GM12878 (cell line): ENCODE data around the gene TOM1L2. TPM values are rescaled to one million over a fixed set of nuclear protein-coding genes. Genes with fewer than 3 reads are reported as not detected.

Source experiments
- ATAC-seq: fragments of 200-7000 bp; cut with Tn5 transposase; 3 replicates; pipeline ENCODE4 v1.9.1; 2020; ENCODE audit warnings: mild to moderate bottlenecking, moderate library complexity
- BruUV-seq: library from RNA; stranded (reverse); fragments of 400-500 nt; replicated peaks from 2 replicates; lab custom pipeline; 2021; lab: Mats Ljungman, UMichigan
- CTCF ChIA-PET: fragments of 300-600 bp; sonication (Branson Sonifier 250); formaldehyde crosslinking; extraction: SDS; loops from one replicate; lab custom pipeline; 2021; ENCODE audit warnings: inconsistent platforms; lab: Yijun Ruan, JAX
- POLR2A ChIA-PET: fragments of 350-600 bp; formaldehyde crosslinking; extraction: SDS; loops from one replicate; lab custom pipeline; 2021; ENCODE audit warnings: inconsistent platforms; lab: Charles Lee
- RAD21 ChIA-PET: fragments of 300-600 bp; sonication (Branson Sonifier 250); formaldehyde crosslinking; loops from one replicate; lab custom pipeline; 2023; ENCODE audit warnings: antibody characterized with exemption; ENCODE audit not compliant: unreplicated experiment; lab: Charles Lee
- SMC1A ChIA-PET: fragments of 300-600 bp; sonication (Branson Sonifier 250); formaldehyde crosslinking; loops from one replicate; lab custom pipeline; 2023; ENCODE audit not compliant: unreplicated experiment, uncharacterized antibody; lab: Charles Lee
- DNase-seq: peaks from one replicate; pipeline ENCODE4 v3.0.0-alpha.2; 2011; ENCODE audit warnings: low read depth, low spot score
- FAIRE-seq: peaks from 3 replicates; lab custom pipeline; 2011; peaks lifted over from hg19 to GRCh38; lab: Jason Lieb, UNC
- H2AFZ ChIP-seq: 2 replicates; pipeline ENCODE4 v1.6.0; 2011; ENCODE audit warnings: low read depth, low read length, control low read depth; ENCODE audit not compliant: control insufficient read depth
- H3K27ac ChIP-seq: 2 replicates; pipeline ENCODE4 v1.5.1; 2011; ENCODE audit warnings: control low read depth; ENCODE audit not compliant: control insufficient read depth, insufficient read depth
- H3K27me3 ChIP-seq, 2 experiments: replicated peaks in 1 of 2; 2 replicates each; pipeline versions ENCODE4 v1.6.0 to v1.6.1; 2011; ENCODE audit warnings: low read length in 1 of 2; ENCODE audit not compliant: control insufficient read depth in 2 of 2, insufficient read depth in 2 of 2
- H3K36me3 ChIP-seq, 2 experiments: 2 replicates each; pipeline ENCODE4 v1.5.1; 2011; ENCODE audit warnings: low read length in 1 of 2; ENCODE audit not compliant: control insufficient read depth in 2 of 2, insufficient read depth in 2 of 2
- H3K4me1 ChIP-seq: 2 replicates; pipeline ENCODE4 v1.6.1; 2011; ENCODE audit warnings: mild to moderate bottlenecking, low read length, moderate library complexity, mixed read lengths; ENCODE audit not compliant: control insufficient read depth, insufficient read depth
- H3K4me2 ChIP-seq: 2 replicates; pipeline ENCODE4 v1.6.0; 2011; ENCODE audit warnings: control low read depth; ENCODE audit not compliant: control insufficient read depth, insufficient read depth
- H3K4me3 ChIP-seq: fragments of 200-600 bp; sonication (generic); 2 replicates; pipeline ENCODE4 v1.5.1; 2016
- H3K79me2 ChIP-seq: 2 replicates; pipeline ENCODE4 v1.6.0; 2011; ENCODE audit warnings: low read length; ENCODE audit not compliant: control insufficient read depth, insufficient read depth
- H3K9ac ChIP-seq: 2 replicates; pipeline ENCODE4 v1.8.0; 2011; ENCODE audit warnings: low read length, control low read depth, mixed read lengths; ENCODE audit not compliant: control insufficient read depth, insufficient read depth
- H3K9me3 ChIP-seq: replicated peaks from 3 replicates; pipeline ENCODE4 v1.5.1; 2011; ENCODE audit warnings: mild to moderate bottlenecking, low read length; ENCODE audit not compliant: control insufficient read depth, insufficient read depth
- H4K20me1 ChIP-seq: 2 replicates; pipeline ENCODE4 v1.6.0; 2011; ENCODE audit not compliant: control insufficient read depth, insufficient read depth
- BCL11A ChIP-seq: IDR thresholded peaks from 2 replicates; pipeline ENCODE4 v1.6.1; 2011; ENCODE audit warnings: low read depth, low read length
- CHD2 ChIP-seq: IDR thresholded peaks from 2 replicates; pipeline ENCODE4 v1.6.1; 2011; ENCODE audit warnings: low read depth, low read length, improper control_type of control experiment, borderline replicate concordance
- CREM ChIP-seq: IDR thresholded peaks from 2 replicates; pipeline ENCODE4 v1.6.1; 2014; ENCODE audit warnings: antibody characterized with exemption, low read depth
- GATAD2B ChIP-seq: fragments of 450-650 bp; conservative IDR thresholded peaks from 2 replicates; pipeline ENCODE4 v1.6.1; 2017; ENCODE audit warnings: low read depth, mild to moderate bottlenecking, moderate library complexity
- HDAC2 ChIP-seq: fragments of 200-600 bp; sonication (generic); IDR thresholded peaks from 2 replicates; pipeline ENCODE4 v1.6.1; 2017
- IRF4 ChIP-seq: IDR thresholded peaks from 2 replicates; pipeline ENCODE4 v1.6.1; 2011; ENCODE audit warnings: low read depth, low read length
- NFYA ChIP-seq: IDR thresholded peaks from 2 replicates; pipeline ENCODE4 v1.6.1; 2011; ENCODE audit warnings: low read depth, mild to moderate bottlenecking, low read length, improper control_type of control experiment, borderline replicate concordance
- NR2F1 ChIP-seq: fragments of 450-650 bp; conservative IDR thresholded peaks from 2 replicates; pipeline ENCODE4 v1.6.1; 2017; ENCODE audit warnings: mild to moderate bottlenecking
- RUNX3 ChIP-seq: IDR thresholded peaks from 2 replicates; pipeline ENCODE4 v1.6.1; 2012; ENCODE audit warnings: low read length, inconsistent platforms
- SREBF2 ChIP-seq: IDR thresholded peaks from 2 replicates; pipeline ENCODE4 v1.6.1; 2012; ENCODE audit warnings: mild to moderate bottlenecking, low read length
- STAT1 ChIP-seq: fragments of 450-650 bp; conservative IDR thresholded peaks from 2 replicates; pipeline ENCODE4 v1.6.1; 2014; ENCODE audit warnings: antibody characterized with exemption, mild to moderate bottlenecking
- SUPT20H ChIP-seq: IDR thresholded peaks from 2 replicates; pipeline ENCODE4 v1.6.1; 2011; ENCODE audit warnings: low read depth, mild to moderate bottlenecking, low read length, moderate library complexity, borderline replicate concordance; ENCODE audit not compliant: control insufficient read depth
- WGBS: methylation state at CpG from one replicate; pipeline ENCODE4 v1.1.6; 2016; ENCODE audit warnings: low lambda C conversion rate; ENCODE audit not compliant: insufficient replicate concordance, insufficient coverage; ENCODE audit errors: missing lambda C conversion rate; 5-methylcytosine and 5-hydroxymethylcytosine counted together
- in situ Hi-C: fragments of 300-500 bp; cut with MboI; formaldehyde crosslinking; loops from 9 replicates; pipeline ENCODE4 v1.14.3; 2018; ENCODE audit warnings: mixed read lengths
- intact Hi-C: fragments of 100-400 bp; cut with micrococcal nuclease; formaldehyde crosslinking; loops from one replicate; pipeline ENCODE4 v1.14.2; 2022; ENCODE audit not compliant: unreplicated experiment
- polyA plus RNA-seq, 11 experiments: library from polyadenylated mRNA; depleted of rRNA in 4 of 11; unstranded in 6 of 11; stranded (reverse) in 5 of 11; fragments of >200 nt; fragmentation: Nextera tagmentation in 4 of 11; fragmentation: Illumina TruSeq in 1 of 11; extraction: Ambion mirVana in 4 of 11; extraction: Trizol in 1 of 11; gene quantifications; 1 replicate in 1 of 11; 2 replicates in 10 of 11; pipeline versions ENCODE4 v1.2.1 to v1.2.3, GENCODE V29; 2011 to 2016; ENCODE audit warnings: inconsistent platforms in 2 of 11, missing spikeins in 2 of 11, low read depth in 1 of 11
- total RNA-seq, 4 experiments: library from RNA; depleted of rRNA in 3 of 4; stranded (reverse); fragments of >200 nt in 3 of 4; fragmentation: Illumina TruSeq in 1 of 4; extraction: Trizol in 1 of 4; gene quantifications; 2 replicates each; pipeline versions ENCODE4 v1.2.1 to v1.2.3, GENCODE V29; 2013 to 2021
- TF ChIP-seq, protein P1 (sequence below): fragments of 450-650 bp; IDR thresholded peaks from 2 replicates; pipeline ENCODE4 v1.6.1; 2017; ENCODE audit warnings: mild to moderate bottlenecking, moderate library complexity
- TF ChIP-seq, protein P2 (sequence below): IDR thresholded peaks from 2 replicates; pipeline ENCODE4 v1.6.1; 2011; ENCODE audit warnings: low read depth, mild to moderate bottlenecking, low read length, moderate library complexity, borderline replicate concordance; ENCODE audit errors: extremely low read depth
- TF ChIP-seq, protein P3 (sequence below): fragments of 450-650 bp; IDR thresholded peaks from 2 replicates; pipeline ENCODE4 v1.6.1; 2017; ENCODE audit warnings: borderline replicate concordance

TOM1L2 gene
- total and polyA plus RNA-seq, 10 of the 15 experiments (the other 5 are each of a cell fraction or from before 2014, with no cell fraction given) = 0.19 to 19.2 (median 8.1) TPM

DNA sequence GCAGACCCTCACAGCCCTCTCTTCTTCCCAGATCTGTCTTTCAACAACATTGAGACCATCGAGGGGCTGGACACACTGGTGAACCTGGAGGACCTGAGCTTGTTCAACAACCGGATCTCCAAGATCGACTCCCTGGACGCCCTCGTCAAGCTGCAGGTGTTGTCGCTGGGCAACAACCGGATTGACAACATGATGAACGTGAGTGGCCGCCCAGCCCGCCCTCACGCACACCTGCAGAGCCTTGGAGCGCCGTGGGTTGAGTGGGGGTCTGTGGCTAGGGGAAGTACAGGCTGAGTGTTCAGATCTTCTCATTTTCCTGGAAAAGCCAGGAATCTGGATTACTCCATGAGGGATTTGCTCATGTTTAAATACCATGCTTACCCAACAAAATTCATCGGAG, 15.7 kb upstream of the TOM1L2 start:
- no peak for TF ChIP-seq RUNX3
- TF ChIP-seq GATAD2B = no peak
- no peak for TF ChIP-seq CREM
- no peak for TF ChIP-seq NR2F1
- no peak for TF ChIP-seq BCL11A
- TF ChIP-seq HDAC2 = no peak
- TF ChIP-seq, protein P1, sequence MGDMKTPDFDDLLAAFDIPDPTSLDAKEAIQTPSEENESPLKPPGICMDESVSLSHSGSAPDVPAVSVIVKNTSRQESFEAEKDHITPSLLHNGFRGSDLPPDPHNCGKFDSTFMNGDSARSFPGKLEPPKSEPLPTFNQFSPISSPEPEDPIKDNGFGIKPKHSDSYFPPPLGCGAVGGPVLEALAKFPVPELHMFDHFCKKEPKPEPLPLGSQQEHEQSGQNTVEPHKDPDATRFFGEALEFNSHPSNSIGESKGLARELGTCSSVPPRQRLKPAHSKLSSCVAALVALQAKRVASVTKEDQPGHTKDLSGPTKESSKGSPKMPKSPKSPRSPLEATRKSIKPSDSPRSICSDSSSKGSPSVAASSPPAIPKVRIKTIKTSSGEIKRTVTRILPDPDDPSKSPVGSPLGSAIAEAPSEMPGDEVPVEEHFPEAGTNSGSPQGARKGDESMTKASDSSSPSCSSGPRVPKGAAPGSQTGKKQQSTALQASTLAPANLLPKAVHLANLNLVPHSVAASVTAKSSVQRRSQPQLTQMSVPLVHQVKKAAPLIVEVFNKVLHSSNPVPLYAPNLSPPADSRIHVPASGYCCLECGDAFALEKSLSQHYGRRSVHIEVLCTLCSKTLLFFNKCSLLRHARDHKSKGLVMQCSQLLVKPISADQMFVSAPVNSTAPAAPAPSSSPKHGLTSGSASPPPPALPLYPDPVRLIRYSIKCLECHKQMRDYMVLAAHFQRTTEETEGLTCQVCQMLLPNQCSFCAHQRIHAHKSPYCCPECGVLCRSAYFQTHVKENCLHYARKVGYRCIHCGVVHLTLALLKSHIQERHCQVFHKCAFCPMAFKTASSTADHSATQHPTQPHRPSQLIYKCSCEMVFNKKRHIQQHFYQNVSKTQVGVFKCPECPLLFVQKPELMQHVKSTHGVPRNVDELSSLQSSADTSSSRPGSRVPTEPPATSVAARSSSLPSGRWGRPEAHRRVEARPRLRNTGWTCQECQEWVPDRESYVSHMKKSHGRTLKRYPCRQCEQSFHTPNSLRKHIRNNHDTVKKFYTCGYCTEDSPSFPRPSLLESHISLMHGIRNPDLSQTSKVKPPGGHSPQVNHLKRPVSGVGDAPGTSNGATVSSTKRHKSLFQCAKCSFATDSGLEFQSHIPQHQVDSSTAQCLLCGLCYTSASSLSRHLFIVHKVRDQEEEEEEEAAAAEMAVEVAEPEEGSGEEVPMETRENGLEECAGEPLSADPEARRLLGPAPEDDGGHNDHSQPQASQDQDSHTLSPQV = no peak
- TF ChIP-seq IRF4 = no peak
- TF ChIP-seq, protein P2, sequence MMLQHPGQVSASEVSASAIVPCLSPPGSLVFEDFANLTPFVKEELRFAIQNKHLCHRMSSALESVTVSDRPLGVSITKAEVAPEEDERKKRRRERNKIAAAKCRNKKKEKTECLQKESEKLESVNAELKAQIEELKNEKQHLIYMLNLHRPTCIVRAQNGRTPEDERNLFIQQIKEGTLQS = no peak
- no peak for TF ChIP-seq STAT1
- no peak for TF ChIP-seq CHD2
- TF ChIP-seq NFYA = no peak
- no peak for TF ChIP-seq SUPT20H
- no peak for TF ChIP-seq SREBF2
- TF ChIP-seq, protein P3, sequence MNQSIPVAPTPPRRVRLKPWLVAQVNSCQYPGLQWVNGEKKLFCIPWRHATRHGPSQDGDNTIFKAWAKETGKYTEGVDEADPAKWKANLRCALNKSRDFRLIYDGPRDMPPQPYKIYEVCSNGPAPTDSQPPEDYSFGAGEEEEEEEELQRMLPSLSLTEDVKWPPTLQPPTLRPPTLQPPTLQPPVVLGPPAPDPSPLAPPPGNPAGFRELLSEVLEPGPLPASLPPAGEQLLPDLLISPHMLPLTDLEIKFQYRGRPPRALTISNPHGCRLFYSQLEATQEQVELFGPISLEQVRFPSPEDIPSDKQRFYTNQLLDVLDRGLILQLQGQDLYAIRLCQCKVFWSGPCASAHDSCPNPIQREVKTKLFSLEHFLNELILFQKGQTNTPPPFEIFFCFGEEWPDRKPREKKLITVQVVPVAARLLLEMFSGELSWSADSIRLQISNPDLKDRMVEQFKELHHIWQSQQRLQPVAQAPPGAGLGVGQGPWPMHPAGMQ = no peak
- Histone ChIP-seq H3K79me2 (no peaks in the 10 kb centered on the region), H3K4me3 (no peak overlapping the region), H3K4me1 (no peaks in the 10 kb centered on the region; the same call in 1 of the 2 replicates), H2AFZ (no peak overlapping the region), H3K27me3 (no peaks in the 10 kb centered on the region; a peak in 1 of 4 replicates), H3K27ac (no peak overlapping the region), H3K4me2 (no peak overlapping the region), H4K20me1 (no peaks in the 10 kb centered on the region), H3K9ac (no peak overlapping the region), H3K36me3 (no peaks in the 10 kb centered on the region), H3K9me3 (no peaks in the 10 kb centered on the region)
- intact Hi-C loops = no loop called here
- CTCF ChIA-PET = interaction anchor here (3.6 kb wide), 1 partner anchor 45 kb away, joined by 36 read pairs; no protein-coding TSS in a partner anchor
- RAD21 ChIA-PET = interaction anchor here (0.9 kb wide), 1 partner anchor 44 kb away, joined by 3 read pairs; no protein-coding TSS in a partner anchor
- DNase-seq (no peak), FAIRE-seq (no peak), ATAC-seq (no peak)
- SMC1A ChIA-PET = no interaction called here
- in situ Hi-C loops = no loop called here
- no TSS peak for BruUV-seq
- POLR2A ChIA-PET = no interaction called here
- 73% methylated on average over 14 of the region's 14 CpGs for WGBS
